Activated CD4-positive, alpha-beta T cell treated with anti-CD3 and anti-CD28 coated beads, Interleukin-2, amount 50 U/mL, for 48 hours (primary cell): ENCODE measurements around the gene MAPK10.
"Not testable (repeated sequence)": the region's sequence is repeated elsewhere in the genome, so short reads cannot be mapped to it uniquely, and the experiment has no call there.

ENCODE experiments used
- DNase-seq, 2 experiments: peaks; one replicate each; pipeline ENCODE4 v3.0.0-alpha.2; 2020

The MAPK10 gene

GRCh38 chr4:86100539-86101215 is 259.2 kb downstream of the MAPK10 start:
- no peak for DNase-seq

GRCh38 chr4:86099348-86099747 is 260.5 kb downstream of the MAPK10 start:
- DNase-seq, result no peak

GRCh38 chr4:86098691-86099090 is 261.2 kb downstream of the MAPK10 start:
- DNase-seq, result no peak

GRCh38 chr4:86096373-86096772 is 263.5 kb downstream of the MAPK10 start:
- DNase-seq, result no peak

- DNase-seq, result no peak
These were observed 267.2 kb downstream of the MAPK10 start for GRCh38 chr4:86092684-86093083.

- no peak for DNase-seq
These were observed 268.7 kb downstream of the MAPK10 start for GRCh38 chr4:86091201-86091600.

GRCh38 chr4:86089781-86090323 is 270.0 kb downstream of the MAPK10 start:
- no peak for DNase-seq

- DNase-seq, result no peak
These were observed 270.8 kb downstream of the MAPK10 start for GRCh38 chr4:86089053-86089452.

- not testable (repeated sequence) for DNase-seq
These were observed 284.1 kb downstream of the MAPK10 start for GRCh38 chr4:86075796-86076195.

GRCh38 chr4:86060341-86060740 is 299.5 kb downstream of the MAPK10 start:
- no peak for DNase-seq

- no peak for DNase-seq
These were observed 301.2 kb downstream of the MAPK10 start for GRCh38 chr4:86058621-86059020.

- DNase-seq, result no peak
These were observed 304.0 kb downstream of the MAPK10 start for GRCh38 chr4:86055898-86056297.

- no peak for DNase-seq
These were observed 305.4 kb downstream of the MAPK10 start for GRCh38 chr4:86054286-86055032.

GRCh38 chr4:86050496-86050895 is 309.4 kb downstream of the MAPK10 start:
- DNase-seq, result no peak

- no peak for DNase-seq
These were observed 311.4 kb downstream of the MAPK10 start for GRCh38 chr4:86048426-86048825.

- DNase-seq, result no peak
These were observed 315.3 kb downstream of the MAPK10 start for GRCh38 chr4:86044593-86044985.

- no peak for DNase-seq
These were observed 315.9 kb downstream of the MAPK10 start for GRCh38 chr4:86043755-86044592.

- no peak for DNase-seq
These were observed 321.8 kb downstream of the MAPK10 start for GRCh38 chr4:86038037-86038436.

- DNase-seq, result no peak
These were observed 323.1 kb downstream of the MAPK10 start for GRCh38 chr4:86036736-86037135.

GRCh38 chr4:86035688-86036087 is 324.2 kb downstream of the MAPK10 start:
- no peak for DNase-seq

- DNase-seq, result no peak
These were observed 325.2 kb downstream of the MAPK10 start for GRCh38 chr4:86034616-86035015.

- DNase-seq, result no peak
These were observed 326.7 kb downstream of the MAPK10 start for GRCh38 chr4:86033171-86033570.

- DNase-seq, result no peak
These were observed 327.3 kb downstream of the MAPK10 start for GRCh38 chr4:86032476-86033022.
